Stimulated activated naive CD8-positive, alpha-beta T cell treated with anti-CD3 and anti-CD28 coated beads, Interleukin-15, Interleukin-2, amounts not matched to agents 100 ng/mL and 50 ng/mL, for 24 hours (primary cell): ENCODE data around the gene MYO1B.
"Not testable (repeated sequence)": the region's sequence is repeated elsewhere in the genome, so short reads cannot be mapped to it uniquely, and the experiment has no call there.

Experiments used
- H3K27ac Mint-ChIP-seq: one replicate; pipeline ENCODE4 v1.8.0; 2021; ENCODE audit warnings: mild to moderate bottlenecking, mixed read lengths
- H3K27me3 Mint-ChIP-seq: one replicate; pipeline ENCODE4 v1.8.0; 2021; ENCODE audit warnings: mixed read lengths
- H3K36me3 Mint-ChIP-seq: one replicate; pipeline ENCODE4 v1.8.0; 2021; ENCODE audit warnings: low read depth, mixed read lengths
- H3K4me1 Mint-ChIP-seq: one replicate; pipeline ENCODE4 v1.8.0; 2021; ENCODE audit warnings: low read depth, mixed read lengths
- H3K4me3 Mint-ChIP-seq: one replicate; pipeline ENCODE4 v1.8.0; 2021; ENCODE audit warnings: mild to moderate bottlenecking, mixed read lengths
- H3K9me3 Mint-ChIP-seq: one replicate; pipeline ENCODE4 v1.8.0; 2021; ENCODE audit warnings: mixed read lengths

The MYO1B gene

GRCh38 chr2:191451116-191451515 lies 205.9 kb downstream of the MYO1B start:
- peaks cover 4% of the 10 kb centered on the region for H3K9me3 Mint-ChIP-seq
- H3K36me3 Mint-ChIP-seq, result no peaks in the 10 kb centered on the region
- no peaks in the 10 kb centered on the region for H3K4me1 Mint-ChIP-seq
- no peak overlapping the region for H3K27ac Mint-ChIP-seq
- peaks cover 7% of the 10 kb centered on the region for H3K27me3 Mint-ChIP-seq
- H3K4me3 Mint-ChIP-seq, result no peak overlapping the region

GRCh38 chr2:191452065-191452464 lies 206.9 kb downstream of the MYO1B start:
- H3K4me1 Mint-ChIP-seq, result no peaks in the 10 kb centered on the region
- no peak overlapping the region for H3K27ac Mint-ChIP-seq
- no peak overlapping the region for H3K4me3 Mint-ChIP-seq
- H3K27me3 Mint-ChIP-seq, result peaks cover 3% of the 10 kb centered on the region
- no peaks in the 10 kb centered on the region for H3K36me3 Mint-ChIP-seq
- H3K9me3 Mint-ChIP-seq, result peaks cover 4% of the 10 kb centered on the region

- Mint-ChIP-seq H3K4me1 (no peaks in the 10 kb centered on the region), H3K27ac (no peak overlapping the region), H3K36me3 (no peaks in the 10 kb centered on the region), H3K9me3 (peaks cover 4% of the 10 kb centered on the region), H3K4me3 (no peak overlapping the region), H3K27me3 (peaks cover 3% of the 10 kb centered on the region)
These were observed 208.6 kb downstream of the MYO1B start for GRCh38 chr2:191453761-191454160.

- H3K4me3 Mint-ChIP-seq, H3K4me1 Mint-ChIP-seq, H3K9me3 Mint-ChIP-seq, H3K27me3 Mint-ChIP-seq, H3K36me3 Mint-ChIP-seq, H3K27ac Mint-ChIP-seq: not testable (repeated sequence)
These were observed 211.3 kb downstream of the MYO1B start for GRCh38 chr2:191456506-191456905.

- Mint-ChIP-seq H3K36me3 (no peaks in the 10 kb centered on the region), H3K27ac (no peak overlapping the region), H3K27me3 (peaks cover 5% of the 10 kb centered on the region), H3K4me3 (no peak overlapping the region), H3K9me3 (no peaks in the 10 kb centered on the region), H3K4me1 (no peaks in the 10 kb centered on the region)
These were observed 214.0 kb downstream of the MYO1B start for GRCh38 chr2:191459158-191459557.

GRCh38 chr2:191462370-191462769 lies 217.2 kb downstream of the MYO1B start:
- no peak overlapping the region for H3K4me3 Mint-ChIP-seq
- H3K27ac Mint-ChIP-seq, result no peak overlapping the region
- peaks cover 4% of the 10 kb centered on the region for H3K27me3 Mint-ChIP-seq
- H3K4me1 Mint-ChIP-seq, result no peaks in the 10 kb centered on the region
- no peaks in the 10 kb centered on the region for H3K36me3 Mint-ChIP-seq
- H3K9me3 Mint-ChIP-seq, result no peaks in the 10 kb centered on the region

GRCh38 chr2:191463790-191464189 lies 218.6 kb downstream of the MYO1B start:
- H3K36me3 Mint-ChIP-seq, result no peaks in the 10 kb centered on the region
- peaks cover 4% of the 10 kb centered on the region for H3K27me3 Mint-ChIP-seq
- no peak overlapping the region for H3K4me3 Mint-ChIP-seq
- no peaks in the 10 kb centered on the region for H3K9me3 Mint-ChIP-seq
- H3K4me1 Mint-ChIP-seq, result no peaks in the 10 kb centered on the region
- no peak overlapping the region for H3K27ac Mint-ChIP-seq

GRCh38 chr2:191465766-191466420 lies 220.7 kb downstream of the MYO1B start:
- Mint-ChIP-seq H3K9me3 (no peaks in the 10 kb centered on the region), H3K27ac (no peak overlapping the region), H3K36me3 (no peaks in the 10 kb centered on the region), H3K4me1 (no peaks in the 10 kb centered on the region), H3K4me3 (no peak overlapping the region), H3K27me3 (no peaks in the 10 kb centered on the region)

- no peaks in the 10 kb centered on the region for H3K27me3 Mint-ChIP-seq
- no peaks in the 10 kb centered on the region for H3K9me3 Mint-ChIP-seq
- H3K4me1 Mint-ChIP-seq, result no peaks in the 10 kb centered on the region
- no peaks in the 10 kb centered on the region for H3K36me3 Mint-ChIP-seq
- no peak overlapping the region for H3K27ac Mint-ChIP-seq
- no peak overlapping the region for H3K4me3 Mint-ChIP-seq
These were observed 221.9 kb downstream of the MYO1B start for GRCh38 chr2:191467113-191467512.

- H3K27me3 Mint-ChIP-seq, result no peaks in the 10 kb centered on the region
- no peaks in the 10 kb centered on the region for H3K9me3 Mint-ChIP-seq
- H3K27ac Mint-ChIP-seq, result no peak overlapping the region
- H3K36me3 Mint-ChIP-seq, result no peaks in the 10 kb centered on the region
- no peak overlapping the region for H3K4me3 Mint-ChIP-seq
- H3K4me1 Mint-ChIP-seq, result no peaks in the 10 kb centered on the region
These were observed 225.1 kb downstream of the MYO1B start for GRCh38 chr2:191470306-191470705.

- no peaks in the 10 kb centered on the region for H3K36me3 Mint-ChIP-seq
These were observed 229.3 kb downstream of the MYO1B start for GRCh38 chr2:191474464-191474863.

More at GRCh38 chr2:191474464-191474863, 229.3 kb downstream of the MYO1B start:
- Mint-ChIP-seq H3K27ac (no peak overlapping the region), H3K27me3 (no peaks in the 10 kb centered on the region), H3K4me1 (no peaks in the 10 kb centered on the region), H3K9me3 (no peaks in the 10 kb centered on the region), H3K4me3 (no peak overlapping the region)
